Measurements from ENCODE around the gene SUB1.
"Not testable (repeated sequence)": the region's sequence is repeated elsewhere in the genome, so short reads cannot be mapped to it uniquely, and the experiment has no call there.

The SUB1 gene

GRCh38 chr5:32625547-32625946 is 40.2 kb downstream of the SUB1 start:
- H3K9me3 ChIP-seq (ENCODE audit: control insufficient read depth, low read length): no peaks in the 10 kb centered on the region
- H3K4me1 ChIP-seq (ENCODE audit: control insufficient read depth, insufficient read depth, low read length): peaks cover 31% of the 10 kb centered on the region
- no peak overlapping the region for H3K9ac ChIP-seq (ENCODE audit: low read length)
- no peak overlapping the region for H3K4me3 ChIP-seq (ENCODE audit: low read length)
- no peaks in the 10 kb centered on the region for H3K36me3 ChIP-seq (ENCODE audit: control insufficient read depth, insufficient read depth, low read length, severe bottlenecking)
- no peaks in the 10 kb centered on the region for H3K27me3 ChIP-seq (replicated peaks; ENCODE audit: control insufficient read depth, insufficient read depth, low read length)
- no peak for DNase-seq (ENCODE audit: low read depth)

- H3K9ac ChIP-seq (ENCODE audit: low read length): no peak overlapping the region
- no peak overlapping the region for H3K4me3 ChIP-seq (ENCODE audit: low read length)
- no peaks in the 10 kb centered on the region for H3K9me3 ChIP-seq (ENCODE audit: control insufficient read depth, low read length)
Observed at GRCh38 chr5:32627219-32627870, 42.0 kb downstream of the SUB1 start.

GRCh38 chr5:32628049-32628844 is 42.9 kb downstream of the SUB1 start:
- no peak overlapping the region for H3K4me3 ChIP-seq (ENCODE audit: low read length)
- H3K9me3 ChIP-seq (ENCODE audit: control insufficient read depth, low read length): no peaks in the 10 kb centered on the region
- DNase-seq (ENCODE audit: low read depth): peak; percentile 31
- H3K27me3 ChIP-seq (replicated peaks; ENCODE audit: control insufficient read depth, insufficient read depth, low read length): no peaks in the 10 kb centered on the region
- H3K4me1 ChIP-seq (ENCODE audit: control insufficient read depth, insufficient read depth, low read length): peaks cover 19% of the 10 kb centered on the region
- H3K9ac ChIP-seq (ENCODE audit: low read length): no peak overlapping the region
- no peaks in the 10 kb centered on the region for H3K36me3 ChIP-seq (ENCODE audit: control insufficient read depth, insufficient read depth, low read length, severe bottlenecking)

More at GRCh38 chr5:32627219-32627870, 42.0 kb downstream of the SUB1 start:
- Histone ChIP-seq H3K36me3 (ENCODE audit: control insufficient read depth, insufficient read depth, low read length, severe bottlenecking) (no peaks in the 10 kb centered on the region), H3K27me3 (replicated peaks; ENCODE audit: control insufficient read depth, insufficient read depth, low read length) (no peaks in the 10 kb centered on the region), H3K4me1 (ENCODE audit: control insufficient read depth, insufficient read depth, low read length) (peaks cover 19% of the 10 kb centered on the region)
- DNase-seq (ENCODE audit: low read depth): no peak

GRCh38 chr5:32630867-32631491 is 45.6 kb downstream of the SUB1 start:
- Histone ChIP-seq H3K9ac (ENCODE audit: low read length) (no peak overlapping the region), H3K9me3 (ENCODE audit: control insufficient read depth, low read length) (no peaks in the 10 kb centered on the region), H3K4me1 (ENCODE audit: control insufficient read depth, insufficient read depth, low read length) (peaks cover 19% of the 10 kb centered on the region), H3K27me3 (replicated peaks; ENCODE audit: control insufficient read depth, insufficient read depth, low read length) (no peaks in the 10 kb centered on the region), H3K36me3 (ENCODE audit: control insufficient read depth, insufficient read depth, low read length, severe bottlenecking) (no peaks in the 10 kb centered on the region), H3K4me3 (ENCODE audit: low read length) (no peak overlapping the region)
- no peak for DNase-seq (ENCODE audit: low read depth)

- H3K36me3 ChIP-seq (ENCODE audit: control insufficient read depth, insufficient read depth, low read length, severe bottlenecking); H3K4me3 ChIP-seq (ENCODE audit: low read length); DNase-seq (ENCODE audit: low read depth); H3K9ac ChIP-seq (ENCODE audit: low read length); H3K9me3 ChIP-seq (ENCODE audit: control insufficient read depth, low read length); H3K27me3 ChIP-seq (replicated peaks; ENCODE audit: control insufficient read depth, insufficient read depth, low read length): not testable (repeated sequence)
- H3K4me1 ChIP-seq (ENCODE audit: control insufficient read depth, insufficient read depth, low read length): peaks cover 17% of the 10 kb centered on the region
Observed at GRCh38 chr5:32633017-32633416, 47.7 kb downstream of the SUB1 start.

- Histone ChIP-seq H3K9me3 (ENCODE audit: control insufficient read depth, low read length) (no peaks in the 10 kb centered on the region), H3K4me1 (ENCODE audit: control insufficient read depth, insufficient read depth, low read length) (peaks cover 16% of the 10 kb centered on the region), H3K27me3 (replicated peaks; ENCODE audit: control insufficient read depth, insufficient read depth, low read length) (no peaks in the 10 kb centered on the region), H3K36me3 (ENCODE audit: control insufficient read depth, insufficient read depth, low read length, severe bottlenecking) (no peaks in the 10 kb centered on the region), H3K9ac (ENCODE audit: low read length) (no peak overlapping the region), H3K4me3 (ENCODE audit: low read length) (no peak overlapping the region)
- DNase-seq (ENCODE audit: low read depth): no peak
Observed at GRCh38 chr5:32638309-32638708, 53.0 kb downstream of the SUB1 start.

- Histone ChIP-seq H3K4me1 (ENCODE audit: control insufficient read depth, insufficient read depth, low read length) (peaks cover 16% of the 10 kb centered on the region), H3K9me3 (ENCODE audit: control insufficient read depth, low read length) (no peaks in the 10 kb centered on the region), H3K4me3 (ENCODE audit: low read length) (no peak overlapping the region), H3K27me3 (replicated peaks; ENCODE audit: control insufficient read depth, insufficient read depth, low read length) (no peaks in the 10 kb centered on the region), H3K36me3 (ENCODE audit: control insufficient read depth, insufficient read depth, low read length, severe bottlenecking) (no peaks in the 10 kb centered on the region), H3K9ac (ENCODE audit: low read length) (no peak overlapping the region)
- no peak for DNase-seq (ENCODE audit: low read depth)
Observed at GRCh38 chr5:32639943-32640342, 54.6 kb downstream of the SUB1 start.

GRCh38 chr5:32642276-32643002 is 57.1 kb downstream of the SUB1 start:
- H3K9ac ChIP-seq (ENCODE audit: low read length): peak overlapping the region; percentile 6
- peak; percentile 73 for DNase-seq (ENCODE audit: low read depth)
- no peaks in the 10 kb centered on the region for H3K9me3 ChIP-seq (ENCODE audit: control insufficient read depth, low read length)
- peak overlapping the region; percentile 48 for H3K4me3 ChIP-seq (ENCODE audit: low read length)
- H3K36me3 ChIP-seq (ENCODE audit: control insufficient read depth, insufficient read depth, low read length, severe bottlenecking): no peaks in the 10 kb centered on the region
- no peaks in the 10 kb centered on the region for H3K27me3 ChIP-seq (replicated peaks; ENCODE audit: control insufficient read depth, insufficient read depth, low read length)
- H3K4me1 ChIP-seq (ENCODE audit: control insufficient read depth, insufficient read depth, low read length): peaks cover 19% of the 10 kb centered on the region

- H3K9ac ChIP-seq (ENCODE audit: low read length): no peak overlapping the region
- peaks cover 16% of the 10 kb centered on the region for H3K4me1 ChIP-seq (ENCODE audit: control insufficient read depth, insufficient read depth, low read length)
- no peak for DNase-seq (ENCODE audit: low read depth)
- no peak overlapping the region for H3K4me3 ChIP-seq (ENCODE audit: low read length)
- no peaks in the 10 kb centered on the region for H3K36me3 ChIP-seq (ENCODE audit: control insufficient read depth, insufficient read depth, low read length, severe bottlenecking)
- no peaks in the 10 kb centered on the region for H3K27me3 ChIP-seq (replicated peaks; ENCODE audit: control insufficient read depth, insufficient read depth, low read length)
- H3K9me3 ChIP-seq (ENCODE audit: control insufficient read depth, low read length): no peaks in the 10 kb centered on the region
Observed at GRCh38 chr5:32645246-32645645, 59.9 kb downstream of the SUB1 start.

GRCh38 chr5:32646061-32646969 is 61.0 kb downstream of the SUB1 start:
- no peaks in the 10 kb centered on the region for H3K27me3 ChIP-seq (replicated peaks; ENCODE audit: control insufficient read depth, insufficient read depth, low read length)
- no peak overlapping the region for H3K4me3 ChIP-seq (ENCODE audit: low read length)
- DNase-seq (ENCODE audit: low read depth): no peak
- H3K4me1 ChIP-seq (ENCODE audit: control insufficient read depth, insufficient read depth, low read length): peaks cover 12% of the 10 kb centered on the region
- H3K9ac ChIP-seq (ENCODE audit: low read length): no peak overlapping the region
- no peaks in the 10 kb centered on the region for H3K36me3 ChIP-seq (ENCODE audit: control insufficient read depth, insufficient read depth, low read length, severe bottlenecking)
- no peaks in the 10 kb centered on the region for H3K9me3 ChIP-seq (ENCODE audit: control insufficient read depth, low read length)

Measured in adipocyte (in vitro differentiated cells).